ENCODE results near the gene IGLL5.

IGLL5 gene

GRCh38 chr22:22923379-22923778 is 35.8 kb downstream of the IGLL5 start:
- TF ChIP-seq, protein P1, sequence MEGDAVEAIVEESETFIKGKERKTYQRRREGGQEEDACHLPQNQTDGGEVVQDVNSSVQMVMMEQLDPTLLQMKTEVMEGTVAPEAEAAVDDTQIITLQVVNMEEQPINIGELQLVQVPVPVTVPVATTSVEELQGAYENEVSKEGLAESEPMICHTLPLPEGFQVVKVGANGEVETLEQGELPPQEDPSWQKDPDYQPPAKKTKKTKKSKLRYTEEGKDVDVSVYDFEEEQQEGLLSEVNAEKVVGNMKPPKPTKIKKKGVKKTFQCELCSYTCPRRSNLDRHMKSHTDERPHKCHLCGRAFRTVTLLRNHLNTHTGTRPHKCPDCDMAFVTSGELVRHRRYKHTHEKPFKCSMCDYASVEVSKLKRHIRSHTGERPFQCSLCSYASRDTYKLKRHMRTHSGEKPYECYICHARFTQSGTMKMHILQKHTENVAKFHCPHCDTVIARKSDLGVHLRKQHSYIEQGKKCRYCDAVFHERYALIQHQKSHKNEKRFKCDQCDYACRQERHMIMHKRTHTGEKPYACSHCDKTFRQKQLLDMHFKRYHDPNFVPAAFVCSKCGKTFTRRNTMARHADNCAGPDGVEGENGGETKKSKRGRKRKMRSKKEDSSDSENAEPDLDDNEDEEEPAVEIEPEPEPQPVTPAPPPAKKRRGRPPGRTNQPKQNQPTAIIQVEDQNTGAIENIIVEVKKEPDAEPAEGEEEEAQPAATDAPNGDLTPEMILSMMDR (IDR thresholded peaks at IDR 0.05; ENCODE audit: borderline replicate concordance, insufficient read depth, low read depth, low read length): no peak
- H3K4me3 ChIP-seq (ENCODE audit: low read depth, low read length): no peak overlapping the region

GRCh38 chr22:22923930-22924329 is 36.3 kb downstream of the IGLL5 start:
- H3K4me3 ChIP-seq (ENCODE audit: low read depth, low read length): no peak overlapping the region
- TF ChIP-seq, protein P1 (IDR thresholded peaks at IDR 0.05; ENCODE audit: borderline replicate concordance, insufficient read depth, low read depth, low read length): no peak

DNA sequence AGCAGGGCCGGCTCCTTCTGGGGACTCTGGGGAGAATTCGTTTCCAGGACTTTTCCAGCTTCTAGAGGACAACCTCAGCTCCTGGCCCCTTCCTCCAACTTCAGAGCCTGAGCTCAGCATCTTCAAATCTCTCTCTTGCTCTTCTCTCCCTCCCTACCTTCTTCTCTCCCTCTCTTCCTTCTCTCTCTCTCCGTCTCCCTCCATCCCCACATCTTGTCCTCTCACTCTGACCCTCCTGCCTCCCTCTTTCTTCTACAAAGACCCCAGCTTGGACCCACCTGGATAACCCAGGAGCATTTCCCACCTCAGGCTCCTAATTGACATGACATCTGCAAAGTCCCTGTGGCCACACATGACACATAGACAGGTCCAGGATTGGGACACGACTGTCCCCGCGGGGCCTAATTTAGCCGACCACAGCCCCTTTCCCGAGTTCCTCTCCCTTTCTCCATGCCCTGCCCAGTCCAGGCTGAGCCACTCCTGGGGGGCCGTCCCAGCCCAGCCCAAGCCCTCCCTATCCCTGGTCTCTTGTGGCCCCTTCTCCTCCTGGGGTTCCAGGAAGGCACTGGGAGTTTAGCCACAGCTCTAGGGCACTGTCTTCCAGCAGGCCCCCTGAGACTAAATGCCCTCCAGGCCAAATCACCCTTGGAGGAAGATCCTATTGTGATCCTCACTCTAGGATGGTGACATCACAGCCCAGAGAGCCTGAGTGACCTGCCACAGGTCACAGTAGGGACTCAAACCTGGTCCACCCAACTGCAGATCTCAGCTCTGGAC is 36.9 kb downstream of the IGLL5 start:
- TF ChIP-seq, protein P1 (IDR thresholded peaks at IDR 0.05; ENCODE audit: borderline replicate concordance, insufficient read depth, low read depth, low read length): no peak
- no peak overlapping the region for H3K4me3 ChIP-seq (ENCODE audit: low read depth, low read length)

- no peak overlapping the region for H3K4me3 ChIP-seq (ENCODE audit: low read depth, low read length)
- TF ChIP-seq, protein P1 (IDR thresholded peaks at IDR 0.05; ENCODE audit: borderline replicate concordance, insufficient read depth, low read depth, low read length): no peak
These were observed 37.7 kb downstream of the IGLL5 start for GRCh38 chr22:22925146-22925804.

DNA sequence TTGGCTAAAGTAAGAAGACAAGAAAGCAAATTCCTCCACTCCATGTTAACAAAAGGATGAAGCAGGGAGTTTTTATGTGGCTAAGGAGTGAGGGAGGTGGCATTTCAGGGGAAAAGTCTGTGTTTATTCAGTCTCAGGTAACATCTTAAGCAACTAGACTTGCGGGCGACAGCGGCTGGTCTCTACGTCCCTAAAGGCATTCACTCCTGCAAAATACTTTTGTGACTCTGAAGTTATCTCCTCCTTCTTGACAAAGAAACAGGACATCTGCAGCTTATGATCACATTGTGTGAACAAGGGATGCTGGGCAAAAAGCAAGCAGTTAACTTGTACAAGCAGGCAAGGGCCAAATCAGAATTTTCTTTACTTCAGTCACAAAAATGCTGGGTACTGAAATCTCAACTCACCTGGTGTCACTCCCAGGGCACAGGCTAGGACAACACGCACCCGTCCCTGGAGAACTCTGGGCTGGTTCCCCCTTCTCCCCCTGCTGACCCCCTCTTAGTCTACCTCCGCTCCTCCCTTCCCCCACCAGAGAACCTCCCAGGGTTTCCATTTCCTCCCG is 38.3 kb downstream of the IGLL5 start:
- TF ChIP-seq, protein P1 (IDR thresholded peaks at IDR 0.05; ENCODE audit: borderline replicate concordance, insufficient read depth, low read depth, low read length): no peak
- no peak overlapping the region for H3K4me3 ChIP-seq (ENCODE audit: low read depth, low read length)

- TF ChIP-seq, protein P1 (IDR thresholded peaks at IDR 0.05; ENCODE audit: borderline replicate concordance, insufficient read depth, low read depth, low read length): no peak
These were observed 39.0 kb downstream of the IGLL5 start for GRCh38 chr22:22926370-22927195.

More at GRCh38 chr22:22926370-22927195, 39.0 kb downstream of the IGLL5 start:
- H3K4me3 ChIP-seq (ENCODE audit: low read depth, low read length): no peak overlapping the region

All from GM12875 (cell line).